ENCODE measurements around the gene CBX1.
A peak's percentile ranks its signal among the peaks of the same experiment; 100 is the strongest.

DNA sequence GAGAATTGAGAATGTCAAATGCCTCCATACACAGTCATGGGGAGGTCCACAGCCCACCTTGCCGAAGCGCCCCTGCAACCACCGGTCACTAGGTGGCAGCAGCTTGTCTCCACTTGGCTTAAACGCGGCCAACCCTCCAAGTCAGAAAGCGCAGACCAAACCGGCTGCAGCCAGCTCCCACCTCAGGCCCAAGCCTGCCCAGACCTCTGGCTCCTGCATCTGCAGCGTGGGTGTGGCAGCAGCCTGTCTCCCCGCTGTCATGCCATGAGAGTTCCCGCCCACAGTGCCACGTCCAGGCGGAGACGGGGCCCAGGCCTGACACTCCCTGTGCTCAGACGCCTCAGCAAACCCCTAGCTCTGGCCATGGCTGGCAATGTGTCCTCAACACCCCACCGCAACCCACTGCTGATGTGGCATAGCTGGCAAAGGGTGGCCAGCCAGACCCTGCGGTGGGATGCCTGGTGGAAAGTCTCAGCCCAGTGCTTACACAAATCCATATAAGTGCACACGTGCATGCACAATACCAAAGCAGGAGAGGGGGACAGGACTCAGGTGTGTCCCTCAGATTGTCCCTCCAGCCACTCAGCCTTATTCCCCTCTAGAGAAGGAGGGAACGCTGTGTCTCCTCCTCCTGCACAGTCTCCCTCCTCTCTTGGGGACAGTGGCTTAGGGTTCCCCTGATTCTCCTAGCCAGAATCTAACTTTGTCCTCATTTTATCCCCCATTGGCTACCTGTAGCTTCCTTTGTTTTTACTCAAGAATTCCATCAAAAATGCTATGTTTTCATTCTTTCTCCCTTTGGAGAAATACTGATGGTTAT lies 74.6 kb downstream of the CBX1 start:
- no peak for TF ChIP-seq EZH2 (IDR thresholded peaks at IDR 0.05; ENCODE audit: insufficient read depth, low read length)
- TF ChIP-seq, protein P1, sequence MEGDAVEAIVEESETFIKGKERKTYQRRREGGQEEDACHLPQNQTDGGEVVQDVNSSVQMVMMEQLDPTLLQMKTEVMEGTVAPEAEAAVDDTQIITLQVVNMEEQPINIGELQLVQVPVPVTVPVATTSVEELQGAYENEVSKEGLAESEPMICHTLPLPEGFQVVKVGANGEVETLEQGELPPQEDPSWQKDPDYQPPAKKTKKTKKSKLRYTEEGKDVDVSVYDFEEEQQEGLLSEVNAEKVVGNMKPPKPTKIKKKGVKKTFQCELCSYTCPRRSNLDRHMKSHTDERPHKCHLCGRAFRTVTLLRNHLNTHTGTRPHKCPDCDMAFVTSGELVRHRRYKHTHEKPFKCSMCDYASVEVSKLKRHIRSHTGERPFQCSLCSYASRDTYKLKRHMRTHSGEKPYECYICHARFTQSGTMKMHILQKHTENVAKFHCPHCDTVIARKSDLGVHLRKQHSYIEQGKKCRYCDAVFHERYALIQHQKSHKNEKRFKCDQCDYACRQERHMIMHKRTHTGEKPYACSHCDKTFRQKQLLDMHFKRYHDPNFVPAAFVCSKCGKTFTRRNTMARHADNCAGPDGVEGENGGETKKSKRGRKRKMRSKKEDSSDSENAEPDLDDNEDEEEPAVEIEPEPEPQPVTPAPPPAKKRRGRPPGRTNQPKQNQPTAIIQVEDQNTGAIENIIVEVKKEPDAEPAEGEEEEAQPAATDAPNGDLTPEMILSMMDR (IDR thresholded peaks at IDR 0.05; ENCODE audit: insufficient read depth, low read depth, low read length), result peak; percentile 87
